ENCODE measurements around the gene EFNA1.

Gene EFNA1

DNA sequence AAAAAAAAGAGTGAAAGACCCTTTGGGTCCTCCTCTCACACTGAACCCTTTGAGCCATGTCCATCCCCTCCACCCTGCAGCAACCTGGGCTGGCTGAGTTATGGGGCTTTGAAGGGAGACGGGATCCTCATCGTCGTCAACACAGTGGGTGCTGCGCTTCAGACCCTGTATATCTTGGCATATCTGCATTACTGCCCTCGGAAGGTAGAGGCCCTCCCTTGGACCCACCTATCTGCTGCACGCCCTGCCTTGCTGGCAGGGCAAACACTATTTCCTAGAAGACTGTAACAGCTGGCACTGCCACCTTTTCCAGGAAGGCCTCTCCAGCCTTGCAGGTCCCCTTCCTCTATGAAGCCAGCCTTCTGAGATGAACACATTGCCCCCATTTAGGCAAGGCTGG, 9.1 kb downstream of the EFNA1 start:
- H3K36me3 ChIP-seq (ENCODE audit: control insufficient read depth in 2 of 2, insufficient read depth in 1 of 2, low read length in 2 of 2): peaks cover 3 to 44% of the 10 kb centered on the region in 2 experiments; a peak in 2 of 3 replicates
- H3K4me1 ChIP-seq (ENCODE audit: control insufficient read depth, insufficient read depth, low read length): no peaks in the 10 kb centered on the region
- H3K4me3 ChIP-seq (ENCODE audit: low read depth, low read length): no peak overlapping the region
- TF ChIP-seq BCL11A (tag by site-specific recombination; IDR thresholded peaks at IDR 0.05; ENCODE audit: low read depth) (no peak), ZNF664 (tag by site-specific recombination; IDR thresholded peaks at IDR 0.05) (no peak), ZNF624 (tag by site-specific recombination; IDR thresholded peaks at IDR 0.05) (no peak), KLF16 (tag by site-specific recombination; IDR thresholded peaks at IDR 0.05) (no peak), TCF7L2 (IDR thresholded peaks at IDR 0.05; ENCODE audit: borderline replicate concordance, low read depth, low read length) (no peak), ZNF174 (tag by site-specific recombination; IDR thresholded peaks at IDR 0.05) (no peak), SALL2 (tag by site-specific recombination; IDR thresholded peaks at IDR 0.05; ENCODE audit: borderline replicate concordance) (no peak), ZNF138 (tag by site-specific recombination; IDR thresholded peaks at IDR 0.05; ENCODE audit: borderline replicate concordance) (no peak), GFI1B (tag by site-specific recombination; IDR thresholded peaks at IDR 0.05) (no peak), ZXDB (tag by site-specific recombination; IDR thresholded peaks at IDR 0.05) (no peak), ZNF514 (tag by site-specific recombination; IDR thresholded peaks at IDR 0.05) (no peak), ZNF837 (tag by site-specific recombination; IDR thresholded peaks at IDR 0.05) (no peak), ZNF529 (tag by site-specific recombination; IDR thresholded peaks at IDR 0.05; ENCODE audit: insufficient replicate concordance) (no peak), ZSCAN30 (tag by site-specific recombination; IDR thresholded peaks at IDR 0.05) (no peak), HOXA7 (CRISPR knock-in tag; IDR thresholded peaks at IDR 0.05; ENCODE audit: borderline replicate concordance) (no peak)
- TF ChIP-seq, protein P1, sequence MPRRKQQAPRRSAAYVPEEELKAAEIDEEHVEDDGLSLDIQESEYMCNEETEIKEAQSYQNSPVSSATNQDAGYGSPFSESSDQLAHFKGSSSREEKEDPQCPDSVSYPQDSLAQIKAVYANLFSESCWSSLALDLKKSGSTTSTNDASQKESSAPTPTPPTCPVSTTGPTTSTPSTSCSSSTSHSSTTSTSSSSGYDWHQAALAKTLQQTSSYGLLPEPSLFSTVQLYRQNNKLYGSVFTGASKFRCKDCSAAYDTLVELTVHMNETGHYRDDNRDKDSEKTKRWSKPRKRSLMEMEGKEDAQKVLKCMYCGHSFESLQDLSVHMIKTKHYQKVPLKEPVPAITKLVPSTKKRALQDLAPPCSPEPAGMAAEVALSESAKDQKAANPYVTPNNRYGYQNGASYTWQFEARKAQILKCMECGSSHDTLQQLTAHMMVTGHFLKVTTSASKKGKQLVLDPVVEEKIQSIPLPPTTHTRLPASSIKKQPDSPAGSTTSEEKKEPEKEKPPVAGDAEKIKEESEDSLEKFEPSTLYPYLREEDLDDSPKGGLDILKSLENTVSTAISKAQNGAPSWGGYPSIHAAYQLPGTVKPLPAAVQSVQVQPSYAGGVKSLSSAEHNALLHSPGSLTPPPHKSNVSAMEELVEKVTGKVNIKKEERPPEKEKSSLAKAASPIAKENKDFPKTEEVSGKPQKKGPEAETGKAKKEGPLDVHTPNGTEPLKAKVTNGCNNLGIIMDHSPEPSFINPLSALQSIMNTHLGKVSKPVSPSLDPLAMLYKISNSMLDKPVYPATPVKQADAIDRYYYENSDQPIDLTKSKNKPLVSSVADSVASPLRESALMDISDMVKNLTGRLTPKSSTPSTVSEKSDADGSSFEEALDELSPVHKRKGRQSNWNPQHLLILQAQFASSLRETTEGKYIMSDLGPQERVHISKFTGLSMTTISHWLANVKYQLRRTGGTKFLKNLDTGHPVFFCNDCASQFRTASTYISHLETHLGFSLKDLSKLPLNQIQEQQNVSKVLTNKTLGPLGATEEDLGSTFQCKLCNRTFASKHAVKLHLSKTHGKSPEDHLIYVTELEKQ (tag by site-specific recombination; IDR thresholded peaks at IDR 0.05; ENCODE audit: borderline replicate concordance): no peak
- TF ChIP-seq, protein P2, sequence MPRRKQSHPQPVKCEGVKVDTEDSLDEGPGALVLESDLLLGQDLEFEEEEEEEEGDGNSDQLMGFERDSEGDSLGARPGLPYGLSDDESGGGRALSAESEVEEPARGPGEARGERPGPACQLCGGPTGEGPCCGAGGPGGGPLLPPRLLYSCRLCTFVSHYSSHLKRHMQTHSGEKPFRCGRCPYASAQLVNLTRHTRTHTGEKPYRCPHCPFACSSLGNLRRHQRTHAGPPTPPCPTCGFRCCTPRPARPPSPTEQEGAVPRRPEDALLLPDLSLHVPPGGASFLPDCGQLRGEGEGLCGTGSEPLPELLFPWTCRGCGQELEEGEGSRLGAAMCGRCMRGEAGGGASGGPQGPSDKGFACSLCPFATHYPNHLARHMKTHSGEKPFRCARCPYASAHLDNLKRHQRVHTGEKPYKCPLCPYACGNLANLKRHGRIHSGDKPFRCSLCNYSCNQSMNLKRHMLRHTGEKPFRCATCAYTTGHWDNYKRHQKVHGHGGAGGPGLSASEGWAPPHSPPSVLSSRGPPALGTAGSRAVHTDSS (tag by site-specific recombination; IDR thresholded peaks at IDR 0.05): no peak
- TF ChIP-seq, protein P3, sequence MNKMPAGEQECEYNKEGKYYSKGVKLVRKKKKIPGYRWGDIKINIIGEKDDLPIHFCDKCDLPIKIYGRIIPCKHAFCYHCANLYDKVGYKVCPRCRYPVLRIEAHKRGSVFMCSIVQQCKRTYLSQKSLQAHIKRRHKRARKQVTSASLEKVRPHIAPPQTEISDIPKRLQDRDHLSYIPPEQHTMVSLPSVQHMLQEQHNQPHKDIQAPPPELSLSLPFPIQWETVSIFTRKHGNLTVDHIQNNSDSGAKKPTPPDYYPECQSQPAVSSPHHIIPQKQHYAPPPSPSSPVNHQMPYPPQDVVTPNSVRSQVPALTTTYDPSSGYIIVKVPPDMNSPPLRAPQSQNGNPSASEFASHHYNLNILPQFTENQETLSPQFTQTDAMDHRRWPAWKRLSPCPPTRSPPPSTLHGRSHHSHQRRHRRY (tag by site-specific recombination; IDR thresholded peaks at IDR 0.05): no peak
- TF ChIP-seq, protein P4, sequence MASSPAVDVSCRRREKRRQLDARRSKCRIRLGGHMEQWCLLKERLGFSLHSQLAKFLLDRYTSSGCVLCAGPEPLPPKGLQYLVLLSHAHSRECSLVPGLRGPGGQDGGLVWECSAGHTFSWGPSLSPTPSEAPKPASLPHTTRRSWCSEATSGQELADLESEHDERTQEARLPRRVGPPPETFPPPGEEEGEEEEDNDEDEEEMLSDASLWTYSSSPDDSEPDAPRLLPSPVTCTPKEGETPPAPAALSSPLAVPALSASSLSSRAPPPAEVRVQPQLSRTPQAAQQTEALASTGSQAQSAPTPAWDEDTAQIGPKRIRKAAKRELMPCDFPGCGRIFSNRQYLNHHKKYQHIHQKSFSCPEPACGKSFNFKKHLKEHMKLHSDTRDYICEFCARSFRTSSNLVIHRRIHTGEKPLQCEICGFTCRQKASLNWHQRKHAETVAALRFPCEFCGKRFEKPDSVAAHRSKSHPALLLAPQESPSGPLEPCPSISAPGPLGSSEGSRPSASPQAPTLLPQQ (tag by site-specific recombination; IDR thresholded peaks at IDR 0.05): no peak
- no peak overlapping the region for H3K27ac ChIP-seq (ENCODE audit: extremely low read depth, low read depth, low read length)
- CTCF ChIA-PET: interaction anchor here (0.7 to 1.9 kb wide), 3 partner anchors 36 to 56 kb away, joined by 3 to 7 read pairs (median 5); partner anchors contain the start of gene KRTCAP2
- H3K9me3 ChIP-seq (ENCODE audit: control insufficient read depth, insufficient read depth, low read depth, low read length): no peaks in the 10 kb centered on the region
- POLR2A ChIA-PET: interaction anchor here (0.6 to 2.2 kb wide), 4 partner anchors 11 to 42 kb away, joined by 3 to 13 read pairs (median 6); partner anchors contain the start of genes KRTCAP2 and TRIM46

Data from HEK293 (cell line).